GM19395 (cell line): ENCODE measurements around the gene KLHL11.

Experiments used
- ATAC-seq: cut with Tn5 transposase; IDR thresholded peaks from one replicate; pipeline ENCODE4 v1.9.1; 2021; ENCODE audit warnings: mild to moderate bottlenecking, moderate library complexity; ENCODE audit not compliant: unreplicated experiment

The KLHL11 gene, protein sequence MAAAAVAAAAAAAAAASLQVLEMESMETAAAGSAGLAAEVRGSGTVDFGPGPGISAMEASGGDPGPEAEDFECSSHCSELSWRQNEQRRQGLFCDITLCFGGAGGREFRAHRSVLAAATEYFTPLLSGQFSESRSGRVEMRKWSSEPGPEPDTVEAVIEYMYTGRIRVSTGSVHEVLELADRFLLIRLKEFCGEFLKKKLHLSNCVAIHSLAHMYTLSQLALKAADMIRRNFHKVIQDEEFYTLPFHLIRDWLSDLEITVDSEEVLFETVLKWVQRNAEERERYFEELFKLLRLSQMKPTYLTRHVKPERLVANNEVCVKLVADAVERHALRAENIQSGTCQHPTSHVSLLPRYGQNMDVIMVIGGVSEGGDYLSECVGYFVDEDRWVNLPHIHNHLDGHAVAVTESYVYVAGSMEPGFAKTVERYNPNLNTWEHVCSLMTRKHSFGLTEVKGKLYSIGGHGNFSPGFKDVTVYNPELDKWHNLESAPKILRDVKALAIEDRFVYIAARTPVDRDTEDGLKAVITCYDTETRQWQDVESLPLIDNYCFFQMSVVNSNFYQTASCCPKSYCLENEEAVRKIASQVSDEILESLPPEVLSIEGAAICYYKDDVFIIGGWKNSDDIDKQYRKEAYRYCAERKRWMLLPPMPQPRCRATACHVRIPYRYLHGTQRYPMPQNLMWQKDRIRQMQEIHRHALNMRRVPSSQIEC

GRCh38 chr17:41864836-41865595 lies at the start of gene KLHL11:
TSS of gene KLHL11 (minus strand) at chr17:41865423. CDS start at chr17:41865370, 53 bp downstream.
- peak; percentile 84 for ATAC-seq

DNA sequence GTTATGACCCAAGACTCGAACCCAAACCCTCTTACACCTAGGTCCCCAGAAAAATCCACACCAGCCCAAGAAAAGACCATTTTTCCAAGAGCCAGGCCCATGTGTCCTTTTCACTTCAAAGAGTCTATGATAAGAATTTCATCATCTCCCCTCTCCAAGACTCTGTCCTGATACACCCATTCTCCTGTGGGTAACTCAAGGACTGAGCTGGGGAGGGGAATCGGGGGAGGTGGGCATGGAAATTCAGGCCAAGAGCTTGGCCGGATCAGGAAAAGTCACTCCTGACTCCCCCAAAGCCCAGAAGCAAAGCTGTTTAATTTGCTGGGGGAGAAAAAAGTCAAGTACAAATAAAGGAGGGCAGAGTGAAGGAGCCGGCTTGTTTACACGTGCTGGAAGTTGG lies 49.8 kb upstream of the KLHL11 start:
- ATAC-seq, result no peak

- ATAC-seq, result no peak
Measured at GRCh38 chr17:41914358-41914766, 49.1 kb upstream of the KLHL11 start.

DNA sequence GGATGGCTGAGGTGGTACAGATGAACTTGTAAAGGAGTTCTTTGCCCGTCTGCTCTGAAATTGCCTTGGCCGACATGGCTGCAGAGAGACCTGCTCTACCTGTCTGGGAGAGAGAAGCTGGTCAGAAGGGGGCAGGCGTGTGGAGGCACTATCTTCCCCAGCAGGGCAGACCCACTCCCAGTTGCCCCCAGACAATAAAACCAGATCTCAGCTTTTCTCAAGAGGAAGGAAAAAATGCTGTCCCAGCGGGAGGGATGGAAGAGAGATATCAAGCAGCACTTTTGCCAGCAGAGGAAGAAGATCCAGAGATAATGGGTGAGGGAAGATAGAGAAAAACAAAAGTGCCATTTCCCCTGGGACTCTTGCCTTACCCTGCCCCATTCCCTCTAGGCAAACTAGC lies 48.6 kb upstream of the KLHL11 start:
- ATAC-seq, result no peak

GRCh38 chr17:41912925-41913324 lies 47.7 kb upstream of the KLHL11 start:
- no peak for ATAC-seq

GRCh38 chr17:41910701-41911391 lies 45.6 kb upstream of the KLHL11 start:
- ATAC-seq, result no peak

DNA sequence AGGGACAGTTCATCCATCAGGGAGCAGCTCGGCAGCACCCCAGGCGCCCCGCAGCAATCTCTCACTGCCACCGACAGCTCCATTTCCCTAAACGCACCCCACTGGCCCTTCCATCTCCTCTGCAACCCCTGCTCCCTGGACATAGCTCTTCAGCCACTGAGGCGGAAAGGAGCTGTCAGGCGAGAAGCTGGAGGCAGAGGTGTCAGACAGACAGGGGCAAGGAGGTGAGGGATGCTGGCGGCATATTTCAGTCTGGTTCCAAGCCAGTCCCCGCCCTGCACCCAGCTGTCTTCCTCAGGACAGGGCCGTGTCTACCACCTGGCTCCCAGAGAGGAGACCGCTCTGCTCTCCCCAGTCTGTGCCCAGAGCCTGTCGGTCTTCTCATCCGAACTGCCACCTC lies 43.9 kb upstream of the KLHL11 start:
- no peak for ATAC-seq

- no peak for ATAC-seq
Measured at GRCh38 chr17:41907633-41908539, 42.7 kb upstream of the KLHL11 start.

DNA sequence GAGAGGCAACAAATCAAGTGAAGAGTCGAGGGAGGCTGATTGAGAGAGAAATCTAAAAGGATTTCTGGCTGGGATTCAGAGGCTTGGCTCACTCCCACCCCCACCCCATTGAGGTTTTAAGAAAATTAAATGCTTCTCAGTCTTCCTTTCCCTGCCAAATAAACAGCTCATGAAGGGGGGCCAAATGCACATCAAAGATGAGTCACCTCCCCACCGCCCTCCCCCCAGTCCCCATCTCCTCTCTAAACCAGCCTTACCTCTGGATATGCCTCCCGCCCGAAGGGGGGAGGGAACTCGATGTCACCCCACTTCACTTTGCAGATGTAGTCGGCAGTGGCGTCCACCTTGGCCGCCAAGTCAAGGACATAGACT lies 41.9 kb upstream of the KLHL11 start:
- no peak for ATAC-seq

DNA sequence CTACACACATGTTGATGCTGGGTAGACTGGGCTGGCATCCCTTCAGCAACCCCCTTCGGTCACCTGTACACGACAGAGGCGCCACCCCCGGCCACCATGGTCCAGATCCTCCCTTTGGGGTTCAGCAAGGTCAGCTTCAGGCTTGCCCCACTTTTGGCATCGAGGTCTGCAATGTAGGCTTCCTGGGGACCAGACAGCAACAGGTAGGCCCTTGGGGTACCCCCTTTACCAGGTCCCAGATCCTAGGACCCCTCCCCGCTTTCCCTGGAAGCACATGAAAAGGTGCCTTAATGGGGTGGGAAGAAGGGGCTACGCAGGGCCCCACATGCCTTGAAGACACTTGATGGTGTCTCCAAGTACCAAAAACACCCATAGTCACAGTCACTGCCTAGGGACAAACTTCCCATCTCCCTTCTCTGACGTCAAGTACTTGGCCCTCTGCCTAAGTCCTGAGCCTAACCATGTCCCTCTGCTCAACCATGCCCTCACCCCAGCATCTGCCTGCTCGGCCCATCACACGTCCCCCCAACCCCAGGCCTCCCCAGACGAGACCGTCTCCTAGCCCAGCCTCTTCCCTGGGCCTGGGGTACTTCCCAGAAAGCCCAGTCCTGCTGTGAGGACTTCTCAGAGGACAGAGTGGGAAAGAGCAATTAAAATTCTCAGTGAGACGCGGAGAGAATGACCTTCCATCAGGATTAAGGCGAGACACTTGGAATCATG lies 41.4 kb upstream of the KLHL11 start:
- no peak for ATAC-seq

DNA sequence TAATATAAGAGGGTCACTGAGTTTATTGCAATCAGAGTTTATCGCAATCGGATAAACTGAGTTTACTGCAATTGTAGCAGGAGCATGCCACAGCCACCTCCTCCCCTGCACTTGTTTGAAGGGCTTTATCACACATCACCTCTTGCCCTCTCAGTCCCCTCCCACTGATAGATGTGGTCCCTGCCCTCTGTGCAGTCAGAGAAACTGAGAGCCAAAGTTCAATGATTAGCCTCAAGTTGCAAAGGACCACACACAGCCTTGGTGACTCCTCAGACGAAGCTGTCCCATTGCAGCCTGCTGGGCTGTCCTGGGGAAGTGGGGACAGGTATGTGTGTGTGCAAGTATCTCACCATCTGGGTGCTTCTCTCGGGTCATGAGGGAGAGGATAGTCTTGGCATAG lies 39.9 kb upstream of the KLHL11 start:
- ATAC-seq, result no peak

DNA sequence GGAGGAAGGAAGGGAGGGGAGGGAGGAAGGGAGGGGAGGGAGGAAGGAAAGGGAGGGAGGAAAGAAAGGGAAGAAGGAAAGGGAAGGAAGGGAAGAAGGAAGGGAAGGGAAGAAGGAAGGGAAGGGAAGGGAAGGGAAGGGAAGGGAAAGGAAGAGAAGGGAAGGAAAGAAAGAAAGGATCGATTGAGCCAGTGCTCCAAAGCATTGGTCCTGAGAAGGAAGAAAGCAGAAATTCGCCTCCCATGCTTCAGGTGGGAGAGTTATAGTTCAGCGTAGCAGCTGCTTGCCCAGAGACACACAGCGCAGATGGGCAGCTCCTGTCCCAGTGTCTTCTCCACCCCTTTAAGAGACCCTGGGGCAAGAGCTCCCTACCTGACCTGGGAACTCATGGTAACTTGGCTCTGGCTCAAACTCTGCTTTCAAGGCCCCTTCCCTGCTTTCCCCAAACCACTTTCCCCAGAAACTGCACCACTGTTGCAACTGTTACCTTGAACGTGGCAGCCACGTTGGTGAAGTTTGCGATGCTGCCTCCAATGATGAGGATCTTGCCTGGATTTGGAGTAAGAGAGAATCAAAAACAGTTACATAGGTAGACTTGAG lies 39.1 kb upstream of the KLHL11 start:
- ATAC-seq, result no peak

DNA sequence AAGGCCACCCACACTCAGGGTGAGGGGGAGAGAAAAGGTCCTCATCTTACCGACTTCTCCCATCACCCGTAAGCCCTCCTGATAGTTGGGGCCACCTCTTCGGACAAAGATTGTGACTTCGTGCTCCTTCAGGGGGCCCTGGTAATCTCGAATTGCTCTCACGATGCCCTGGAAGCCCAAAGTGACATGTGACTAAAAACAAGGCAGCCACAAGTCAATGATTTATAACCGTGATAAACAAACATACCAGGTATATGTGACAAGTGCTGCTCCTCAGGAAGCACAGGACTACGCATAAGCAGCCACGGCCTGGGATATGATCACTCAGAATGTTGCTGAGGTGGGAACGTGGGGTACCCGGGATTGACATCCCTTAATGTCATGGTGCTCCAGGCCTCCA lies 36.4 kb upstream of the KLHL11 start:
- no peak for ATAC-seq

DNA sequence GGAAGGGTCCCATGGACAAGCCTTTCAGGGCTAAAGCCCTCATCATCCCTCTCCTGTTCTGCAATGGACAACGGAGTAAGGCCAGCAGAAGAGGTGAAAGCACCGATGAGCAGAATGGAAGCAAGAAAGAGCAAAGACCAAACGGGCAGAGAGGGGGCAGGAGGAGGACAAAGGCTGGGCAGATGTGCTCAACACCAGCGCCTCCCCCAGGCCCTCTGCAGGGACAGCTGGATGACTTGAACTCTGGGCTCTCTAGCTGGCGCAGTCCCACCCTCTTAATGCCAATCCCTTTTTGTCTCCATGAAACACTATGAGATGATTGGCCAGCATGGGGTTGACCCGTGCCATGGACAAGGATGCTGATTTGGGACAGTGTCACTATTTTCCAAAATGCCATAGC lies 31.5 kb upstream of the KLHL11 start:
- no peak for ATAC-seq

DNA sequence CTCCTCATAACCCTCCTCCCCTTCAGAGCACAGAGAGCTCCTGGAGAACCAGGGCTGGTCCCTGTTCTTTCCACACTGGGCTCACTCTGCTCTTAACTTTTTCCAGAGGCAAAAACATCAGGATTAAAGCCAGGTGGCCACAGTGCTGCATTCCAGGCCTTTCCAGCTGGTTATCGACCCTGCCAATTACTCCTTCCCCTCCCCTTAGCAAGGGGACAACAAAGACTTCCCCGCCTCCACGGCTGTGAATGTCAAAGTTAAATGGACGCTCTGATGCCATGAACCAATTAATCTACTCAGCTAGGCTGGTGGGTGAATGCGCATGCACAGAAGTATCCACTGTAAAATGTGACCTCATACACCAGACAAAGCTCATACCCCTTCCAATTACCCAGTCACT lies 30.4 kb upstream of the KLHL11 start:
- no peak for ATAC-seq

GRCh38 chr17:41894791-41895331 lies 29.6 kb upstream of the KLHL11 start:
- no peak for ATAC-seq

DNA sequence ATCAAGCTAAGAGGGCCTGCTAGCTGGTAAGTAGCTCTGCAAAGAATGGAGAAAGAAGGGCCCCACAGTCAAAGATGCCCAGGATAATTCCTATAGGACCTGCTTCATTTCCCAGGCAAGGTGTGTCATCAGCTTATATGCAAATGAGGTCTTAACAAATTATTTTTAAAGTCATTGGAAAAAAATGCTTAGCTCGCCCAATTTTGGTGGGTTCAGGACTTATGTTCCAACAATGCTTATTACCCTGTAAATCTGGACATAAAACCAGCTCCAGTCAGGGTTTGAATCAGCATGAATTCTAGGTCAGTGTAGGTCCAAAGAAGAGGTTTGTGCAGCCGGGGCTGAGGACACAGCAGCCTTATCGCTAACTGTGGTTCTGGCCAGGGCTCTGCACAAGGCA lies 28.2 kb upstream of the KLHL11 start:
- no peak for ATAC-seq

DNA sequence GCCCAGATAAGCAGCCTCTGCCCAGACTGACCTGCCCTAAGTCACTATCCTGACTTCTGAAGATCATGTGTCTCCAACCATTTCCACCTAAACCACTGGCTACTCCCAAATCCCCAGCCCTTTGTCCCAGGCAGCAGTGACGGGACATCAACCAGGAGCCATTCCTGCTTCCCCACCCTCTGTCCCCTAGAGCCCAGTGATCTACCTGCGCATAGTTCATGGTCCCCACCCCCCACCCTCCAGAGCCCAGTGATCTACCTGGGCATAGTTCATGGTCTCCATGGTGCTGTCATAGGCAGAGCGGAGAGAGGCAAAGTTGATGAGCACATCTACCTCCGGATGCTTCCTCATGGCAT lies 26.8 kb upstream of the KLHL11 start:
- no peak for ATAC-seq
